Aorta (tissue), 5 donors: ENCODE measurements around the gene R3HCC1L. TPM values are rescaled to one million over a fixed set of nuclear protein-coding genes. Genes with fewer than 3 reads are reported as not detected.

Experiments
- ATAC-seq: fragments of 200-7000 bp; cut with Tn5 transposase; one replicate; pipeline ENCODE4 v1.9.1; 2022; ENCODE audit warnings: moderate library complexity; ENCODE audit not compliant: low FRiP score
- DNase-seq, 2 donors: peaks; one replicate each; pipeline ENCODE4 v3.0.0-alpha.2; 2020
- H3K27ac ChIP-seq, 2 donors: one replicate each; pipeline ENCODE4 v1.5.1; 2013; ENCODE audit warnings: low read length in 2 of 2, mild to moderate bottlenecking in 2 of 2, moderate library complexity in 2 of 2, control low read depth in 1 of 2, inconsistent platforms in 1 of 2, low read depth in 1 of 2
- H3K27me3 ChIP-seq, 2 donors: one replicate each; pipeline ENCODE4 v1.6.1; 2013; ENCODE audit warnings: control low read depth in 1 of 2, low read length in 1 of 2, mild to moderate bottlenecking in 1 of 2, moderate library complexity in 1 of 2; ENCODE audit not compliant: insufficient read depth in 2 of 2, control insufficient read depth in 1 of 2
- H3K36me3 ChIP-seq, 2 donors: one replicate each; pipeline ENCODE4 v1.6.1; 2013; ENCODE audit warnings: control low read depth in 1 of 2, low read length in 1 of 2, mild to moderate bottlenecking in 1 of 2; ENCODE audit not compliant: insufficient read depth in 2 of 2, control insufficient read depth in 1 of 2
- H3K4me1 ChIP-seq, 2 donors: one replicate each; pipeline ENCODE4 v1.6.1; 2013; ENCODE audit warnings: low read length in 2 of 2, control low read depth in 1 of 2, mild to moderate bottlenecking in 1 of 2, moderate library complexity in 1 of 2; ENCODE audit not compliant: insufficient read depth in 2 of 2, control insufficient read depth in 1 of 2
- H3K4me3 ChIP-seq, 2 donors: one replicate each; pipeline ENCODE4 v1.5.1; 2013; ENCODE audit warnings: low read length in 2 of 2, control low read depth in 1 of 2, mild to moderate bottlenecking in 1 of 2
- H3K9me3 ChIP-seq: one replicate; pipeline ENCODE4 v1.6.1; 2013; ENCODE audit warnings: mild to moderate bottlenecking, low read length; ENCODE audit not compliant: control insufficient read depth
- WGBS, 2 donors: extraction: QIAGEN DNeasy Blood & Tissue Kit; methylation state at CpG; one replicate each; pipeline ENCODE4 v1.1.7; 2013; 5-methylcytosine and 5-hydroxymethylcytosine counted together
- intact Hi-C, 2 donors: fragments of 100-400 bp; cut with DNase I; formaldehyde crosslinking; loops; one replicate each; pipeline versions ENCODE4 v1.14.2 to v1.15.0; 2022
- polyA plus RNA-seq, 2 donors: library from polyadenylated mRNA; stranded (reverse); fragments of 200-250 nt; gene quantifications; one replicate each; pipeline ENCODE4 v1.2.3, GENCODE V29; 2013
- total RNA-seq, 2 donors: library from RNA; stranded (reverse); fragmentation: NEBNext Ultra II Directional; extraction: Animal tissue kit (Norgen Biotek cat#: 25700); gene quantifications; one replicate each; pipeline ENCODE4 v1.2.1, GENCODE V29; 2021
- donor health status: healthy with polysubstance abuse.
- donor health status: Bipolar disorder and iron deficiency.
- donor health status: DM: no; HTN: no; CAD: no.
- donor health status: DM: no; HTN: no; CAD: no.
- donor health status: DM: yes; HTN: yes; CAD: no.

R3HCC1L gene
- total and polyA plus RNA-seq, 4 donors, result 7.7 to 17.5 (median 9.8) TPM

DNA sequence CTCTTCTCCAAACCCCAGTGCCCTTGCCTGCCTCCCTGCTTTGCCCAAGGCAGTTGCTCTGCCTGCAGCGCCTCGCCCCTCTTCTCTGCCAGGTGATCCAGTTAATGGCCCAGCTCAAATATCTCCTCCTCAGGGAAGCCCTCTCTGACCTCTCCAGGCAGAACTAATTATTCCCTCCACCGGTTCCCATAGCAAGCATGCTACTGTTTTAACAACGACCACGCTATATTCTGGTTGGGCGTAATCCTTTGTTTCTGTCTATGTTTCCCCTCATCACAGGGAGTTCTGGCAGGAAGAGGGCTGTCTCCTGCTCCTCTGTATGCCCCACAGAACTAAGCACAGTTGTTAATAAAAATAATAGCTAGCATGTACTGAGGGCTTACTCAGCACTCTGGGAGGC, 36.8 kb upstream of the R3HCC1L start:
- WGBS, 2 donors, result 10 to 14% methylated on average over 6 of the region's 6 CpGs
- DNase-seq (no peak), ATAC-seq (no peak)
- no peak overlapping the region for H3K27ac ChIP-seq
- no peaks in the 10 kb centered on the region for H3K9me3 ChIP-seq
- H3K4me3 ChIP-seq, result no peak overlapping the region
- H3K27me3 ChIP-seq, result no peaks in the 10 kb centered on the region
- intact Hi-C loops, result no loop called here
- H3K36me3 ChIP-seq, result no peaks in the 10 kb centered on the region
- H3K4me1 ChIP-seq, result no peaks in the 10 kb centered on the region

DNA sequence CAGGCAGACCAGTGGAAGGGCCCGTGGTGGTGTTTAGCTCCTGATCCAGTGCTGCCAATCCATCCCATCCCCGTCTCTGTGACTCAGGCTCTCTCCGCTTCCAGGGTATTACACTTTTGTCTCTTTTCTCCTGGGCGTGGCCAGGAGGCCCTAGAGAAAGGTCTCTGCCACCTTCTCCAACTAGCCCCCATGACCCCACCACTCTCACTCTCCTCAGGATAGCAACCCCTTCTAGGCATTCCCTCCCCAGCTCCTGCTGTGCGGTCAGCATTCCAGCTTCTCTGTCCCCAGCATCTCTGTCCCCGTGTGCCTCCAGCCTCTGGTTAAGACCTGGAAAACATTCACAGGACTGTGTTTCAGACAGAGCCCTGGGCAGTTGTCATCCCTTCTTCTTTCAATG, 36.2 kb upstream of the R3HCC1L start:
- Histone ChIP-seq H3K27me3 (no peaks in the 10 kb centered on the region), H3K4me3 (no peak overlapping the region), H3K27ac (no peak overlapping the region), H3K4me1 (no peaks in the 10 kb centered on the region), H3K36me3 (no peaks in the 10 kb centered on the region), H3K9me3 (no peaks in the 10 kb centered on the region)
- intact Hi-C loops, result no loop called here
- 55 to 66% methylated on average over 6 of the region's 6 CpGs for WGBS, 2 donors
- no peak for ATAC-seq
- DNase-seq, result no peak

DNA sequence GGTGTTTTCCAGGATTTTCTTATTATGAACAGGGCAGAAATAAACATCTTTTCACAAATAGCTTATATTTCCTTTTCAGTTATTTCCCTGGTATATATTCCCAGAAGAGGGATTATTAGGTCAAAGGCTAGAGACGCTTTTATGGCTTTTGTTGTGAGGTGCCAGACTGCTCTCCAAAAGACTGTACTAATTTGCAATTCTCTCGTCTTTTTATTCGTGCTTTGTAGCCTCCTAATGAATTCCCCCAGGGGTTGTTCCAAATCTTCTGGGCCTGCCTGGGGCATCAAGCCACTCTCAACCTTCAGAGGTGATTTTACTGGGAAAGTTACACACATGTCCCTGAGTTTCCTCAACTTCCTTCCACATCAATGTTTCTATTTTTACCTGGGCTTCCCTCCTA, 34.0 kb upstream of the R3HCC1L start:
- Histone ChIP-seq H3K4me3 (no peak overlapping the region), H3K27ac (no peak overlapping the region), H3K27me3 (no peaks in the 10 kb centered on the region), H3K4me1 (no peaks in the 10 kb centered on the region), H3K36me3 (no peaks in the 10 kb centered on the region), H3K9me3 (no peaks in the 10 kb centered on the region)
- DNase-seq (no peak), ATAC-seq (no peak)
- intact Hi-C loops, result no loop called here
- WGBS, 2 donors, result 42 to 49% methylated on average over 3 of the region's 3 CpGs

DNA sequence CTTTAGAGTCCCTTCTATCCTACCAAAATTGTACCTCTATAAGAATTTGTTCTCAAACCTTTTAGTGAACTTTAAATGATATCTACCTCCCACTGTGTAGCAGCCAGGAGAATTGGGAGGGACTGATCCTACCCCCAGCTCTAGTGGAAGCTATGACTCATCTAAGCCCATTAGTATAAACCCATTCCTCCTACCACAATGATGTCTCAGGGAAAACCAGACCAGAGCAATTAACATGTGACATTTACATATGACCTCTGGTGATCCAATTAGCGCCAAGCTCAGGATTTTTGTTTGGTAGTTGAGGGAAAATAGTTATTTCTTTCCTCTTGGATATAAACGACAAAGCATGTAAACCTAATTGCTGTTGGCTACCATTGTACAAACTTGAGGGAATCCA, 33.1 kb upstream of the R3HCC1L start:
- Histone ChIP-seq H3K4me1 (no peaks in the 10 kb centered on the region), H3K36me3 (no peaks in the 10 kb centered on the region), H3K27me3 (no peaks in the 10 kb centered on the region), H3K9me3 (no peaks in the 10 kb centered on the region), H3K4me3 (no peak overlapping the region), H3K27ac (no peak overlapping the region)
- intact Hi-C loops, result no loop called here
- ATAC-seq (no peak), DNase-seq (no peak)
- 80 to 86% methylated on average over 2 of the region's 2 CpGs for WGBS, 2 donors

DNA sequence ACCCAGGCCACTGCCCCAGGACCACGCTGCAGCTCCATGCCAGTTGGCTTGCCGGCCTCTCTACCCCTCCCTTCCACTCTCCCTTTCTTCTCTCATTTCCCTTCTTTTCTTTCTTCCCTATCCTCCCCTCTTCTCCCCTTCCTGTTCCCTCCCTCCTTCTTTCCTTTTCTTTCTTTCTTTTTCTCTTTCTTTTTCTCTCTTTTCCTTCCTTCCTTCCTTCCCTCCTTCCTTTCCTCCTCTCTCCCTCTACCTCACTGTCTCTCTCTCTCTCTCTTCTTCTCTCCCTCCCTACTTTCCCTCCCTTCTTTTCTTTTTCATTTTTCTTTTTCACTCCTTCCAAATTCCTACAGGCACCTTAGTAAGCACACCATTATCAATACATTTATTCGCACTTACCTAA, 30.3 kb upstream of the R3HCC1L start:
- Histone ChIP-seq H3K27me3 (no peaks in the 10 kb centered on the region), H3K4me3 (no peak overlapping the region), H3K4me1 (no peaks in the 10 kb centered on the region), H3K9me3 (no peaks in the 10 kb centered on the region), H3K36me3 (no peaks in the 10 kb centered on the region), H3K27ac (no peak overlapping the region)
- 69 to 76% methylated on average over 3 of the region's 3 CpGs for WGBS, 2 donors
- DNase-seq (no peak), ATAC-seq (no peak)
- intact Hi-C loops, result no loop called here

DNA sequence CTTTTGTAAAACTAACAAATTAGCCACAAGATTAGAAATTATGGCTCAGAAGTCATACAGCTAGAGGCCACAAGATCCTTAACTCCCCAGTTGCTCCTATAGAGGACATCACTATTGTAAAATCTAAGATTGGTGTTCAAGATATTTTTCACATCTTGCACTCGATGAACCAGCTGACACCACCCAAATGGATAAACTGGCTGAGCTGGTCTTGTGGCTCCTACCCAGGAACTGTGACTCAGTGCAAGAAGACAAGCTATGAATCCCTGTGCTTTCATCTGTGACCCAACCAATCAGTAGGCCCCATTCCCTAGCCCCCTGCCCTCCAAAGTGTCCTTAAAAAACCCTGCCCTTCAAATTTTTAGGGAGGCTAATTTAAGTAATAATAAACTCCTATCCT, 27.9 kb upstream of the R3HCC1L start:
- Histone ChIP-seq H3K4me1 (no peaks in the 10 kb centered on the region), H3K27me3 (no peaks in the 10 kb centered on the region), H3K36me3 (no peaks in the 10 kb centered on the region), H3K27ac (no peak overlapping the region), H3K9me3 (no peaks in the 10 kb centered on the region), H3K4me3 (no peak overlapping the region)
- WGBS, 2 donors, result 84 to 93% methylated on average over 1 of the region's 1 CpG
- DNase-seq, result no peak
- intact Hi-C loops, result no loop called here
- no peak for ATAC-seq

DNA sequence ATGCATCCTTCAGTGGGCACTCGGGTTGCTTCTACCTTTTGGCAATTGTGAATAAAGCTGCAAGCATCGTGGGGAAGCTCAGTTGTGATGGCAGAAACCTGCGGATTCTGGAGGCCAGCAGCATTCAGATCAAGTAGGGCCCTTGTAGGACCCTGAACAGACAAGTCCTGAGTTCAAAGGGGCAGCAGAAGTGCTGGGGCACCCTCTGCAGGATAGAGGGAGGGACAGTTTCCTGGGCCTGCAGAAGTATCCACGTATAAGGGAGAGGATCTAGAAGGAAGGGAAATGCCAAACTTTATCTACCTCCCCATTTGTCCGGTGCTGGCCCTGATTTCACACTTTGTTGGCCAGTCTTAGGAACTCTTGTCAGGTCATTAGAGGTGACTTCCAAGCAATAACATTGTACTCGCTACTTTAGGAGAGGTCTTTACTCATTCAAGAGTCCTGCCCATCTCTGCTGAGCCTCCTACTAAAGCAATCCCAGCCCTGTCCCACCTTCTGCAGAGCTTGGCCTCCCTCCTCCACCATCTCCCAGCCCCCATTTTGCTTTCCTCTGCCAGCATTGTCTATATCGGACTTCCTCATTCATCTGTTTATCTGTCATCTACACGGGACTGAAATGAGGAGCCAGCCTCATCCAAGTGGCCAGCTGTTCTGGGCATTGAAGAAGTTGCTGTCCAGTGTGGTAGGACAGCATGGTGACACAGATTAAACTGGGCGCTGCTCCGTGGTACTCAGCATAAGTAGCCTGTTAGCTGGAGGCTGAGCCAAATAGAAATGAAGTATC, 26.6 kb upstream of the R3HCC1L start:
- intact Hi-C loops, result no loop called here
- no peaks in the 10 kb centered on the region for H3K9me3 ChIP-seq
- H3K4me1 ChIP-seq, result no peaks in the 10 kb centered on the region
- ATAC-seq (no peak), DNase-seq (no peak)
- H3K27ac ChIP-seq, result no peak overlapping the region
- H3K4me3 ChIP-seq, result no peak overlapping the region
- no peaks in the 10 kb centered on the region for H3K27me3 ChIP-seq
- no peaks in the 10 kb centered on the region for H3K36me3 ChIP-seq
- WGBS, 2 donors, result 62 to 66% methylated on average over 10 of the region's 10 CpGs

DNA sequence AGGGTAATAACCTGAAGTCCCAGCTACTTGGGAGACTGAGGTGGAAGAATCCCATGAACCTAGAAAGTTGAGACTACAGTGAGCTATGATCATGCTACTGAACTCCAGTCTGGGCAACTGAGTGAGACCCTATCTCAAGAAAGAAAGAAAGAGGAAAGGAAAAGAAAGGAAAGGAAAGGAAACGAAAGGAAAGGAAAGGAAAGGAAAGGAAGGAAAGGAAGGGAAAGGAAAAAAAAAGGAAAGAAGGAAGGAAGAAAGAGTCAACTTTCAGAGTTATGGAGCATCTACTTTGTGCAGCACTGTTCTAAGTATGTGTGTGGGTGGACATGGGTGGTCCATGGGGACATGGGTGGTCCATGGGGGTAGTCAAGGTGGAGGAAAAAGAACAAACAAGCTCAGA, 24.1 kb upstream of the R3HCC1L start:
- no peaks in the 10 kb centered on the region for H3K27me3 ChIP-seq
- 65 to 70% methylated on average over 1 of the region's 1 CpG for WGBS, 2 donors
- H3K4me1 ChIP-seq, result no peaks in the 10 kb centered on the region
- H3K4me3 ChIP-seq, result no peak overlapping the region
- H3K36me3 ChIP-seq, result no peaks in the 10 kb centered on the region
- no peak for DNase-seq
- no peak overlapping the region for H3K27ac ChIP-seq
- no peak for ATAC-seq
- intact Hi-C loops, result no loop called here
- no peaks in the 10 kb centered on the region for H3K9me3 ChIP-seq

DNA sequence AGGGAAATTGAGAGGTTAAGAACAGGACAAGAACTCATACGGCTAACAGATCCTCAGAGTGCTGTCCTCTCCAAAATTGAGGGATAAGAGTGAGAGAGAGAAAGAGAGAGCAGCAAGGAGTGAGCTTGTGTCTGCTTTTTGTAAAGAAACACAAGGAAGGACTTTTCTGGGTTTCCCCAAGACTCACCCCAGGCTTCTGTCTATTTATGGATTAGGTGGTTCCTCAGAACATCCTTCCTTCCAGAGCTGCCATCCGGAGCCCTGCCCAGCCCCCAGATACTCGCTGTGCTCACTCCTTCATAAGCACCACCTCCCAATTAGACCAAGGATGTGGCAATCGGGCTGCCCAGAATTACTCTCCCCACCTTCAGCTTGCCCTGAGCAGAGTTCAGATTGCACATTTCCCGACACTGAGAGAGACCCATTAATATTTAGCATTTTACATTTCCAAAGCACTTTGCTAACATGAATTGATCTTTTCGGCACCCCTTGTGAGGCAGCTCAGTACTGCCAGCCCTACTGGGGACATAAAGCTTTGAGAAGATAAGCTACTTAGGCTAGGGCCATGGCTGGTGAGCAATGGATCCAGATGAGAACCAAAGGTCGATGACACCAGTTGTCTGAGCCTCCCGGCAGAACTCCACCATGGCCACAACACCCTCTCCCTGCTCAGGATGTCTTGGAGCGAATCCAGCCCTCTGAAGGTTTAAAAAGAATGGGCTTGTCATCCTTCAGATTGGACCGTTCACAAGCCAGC, 19.2 kb upstream of the R3HCC1L start:
- Histone ChIP-seq H3K9me3 (no peaks in the 10 kb centered on the region), H3K27ac (no peak overlapping the region), H3K4me1 (no peaks in the 10 kb centered on the region), H3K27me3 (no peaks in the 10 kb centered on the region), H3K4me3 (no peak overlapping the region), H3K36me3 (no peaks in the 10 kb centered on the region)
- 57 to 63% methylated on average over 10 of the region's 10 CpGs for WGBS, 2 donors
- no peak for DNase-seq
- intact Hi-C loops, result no loop called here
- no peak for ATAC-seq
